ENCODE results near the gene PCDH17. TPM values are rescaled to one million over a fixed set of nuclear protein-coding genes. Genes with fewer than 3 reads are reported as not detected.

The PCDH17 gene
- total and polyA plus RNA-seq, 2 of the 8 experiments (the other 6 are each of a cell fraction or from before 2014, with no cell fraction given), result 0.20 to 0.60 TPM

DNA sequence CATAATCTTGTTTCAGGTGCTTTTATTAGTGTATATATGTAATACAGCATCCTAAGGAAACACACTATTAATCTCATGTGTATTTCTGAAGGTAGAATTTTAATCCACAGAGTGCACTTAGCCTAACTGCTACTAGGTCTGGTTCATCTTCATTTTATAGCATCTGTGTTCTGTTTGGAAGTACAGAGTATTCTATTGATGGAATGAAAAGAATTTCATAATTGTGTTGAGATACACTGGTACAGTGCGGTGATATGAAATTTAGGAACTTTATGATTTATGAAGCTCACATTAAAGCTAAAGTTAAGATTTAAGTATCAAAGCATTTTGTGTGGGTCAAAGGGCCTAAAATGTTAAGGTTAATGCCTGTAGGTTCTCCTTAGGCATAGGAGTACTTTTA, 6.0 kb downstream of the PCDH17 start:
- POLR2A ChIA-PET (ENCODE audit: partially characterized antibody), result no interaction called here
- Histone ChIP-seq H2AFZ (ENCODE audit: low read length) (no peak overlapping the region), H3K27me3 (replicated peaks in 1 of 4; ENCODE audit: control insufficient read depth in 3 of 4, extremely low read depth in 1 of 4, insufficient read depth in 3 of 4, low read length in 3 of 4) (peaks cover 10 to 24% (median 21%) of the 10 kb centered on the region in 4 experiments)

More for the DNA sequence above, 6.0 kb downstream of the PCDH17 start:
- Histone ChIP-seq H3K4ac (replicated peaks; ENCODE audit: insufficient read length, low read depth, low read length) (no peak overlapping the region), H3K79me2 (ENCODE audit: control insufficient read depth in 1 of 2, insufficient read depth in 2 of 2, low read length in 2 of 2) (no peaks in the 10 kb centered on the region), H3K9me3 (ENCODE audit: insufficient read depth in 2 of 2, low read depth in 1 of 2, low read length in 1 of 2) (peaks cover 0 to 10% of the 10 kb centered on the region in 2 experiments; a peak in 1 of 4 replicates), H3K4me2 (ENCODE audit: insufficient read depth in 1 of 2, low read depth in 2 of 2, low read length in 2 of 2) (no peak overlapping the region), H2BK5ac (ENCODE audit: low read depth, low read length) (no peak overlapping the region), H2AK5ac (ENCODE audit: low read depth, low read length) (no peak overlapping the region), H4K20me1 (replicated peaks in 1 of 2; ENCODE audit: control insufficient read depth in 1 of 2, insufficient read depth in 2 of 2, low read length in 2 of 2) (peaks cover 0 to 3% of the 10 kb centered on the region in 2 experiments), H2BK15ac (ENCODE audit: low read length) (no peak overlapping the region), H3K36me3 (ENCODE audit: control insufficient read depth in 2 of 4, insufficient read depth in 4 of 4, low read length in 3 of 4) (peaks cover 0 to 5% (median 0%) of the 10 kb centered on the region in 4 experiments; a peak in 1 of 8 replicates), H2BK120ac (replicated peaks; ENCODE audit: low read depth, low read length) (no peak overlapping the region), H3K18ac (ENCODE audit: extremely low read depth, low read length) (no peak overlapping the region), H3K56ac (replicated peaks; ENCODE audit: insufficient read length, low read depth, low read length) (no peak overlapping the region), H4K91ac (replicated peaks; ENCODE audit: insufficient read length, low read length) (no peak overlapping the region), H3K4me3 (ENCODE audit: extremely low read depth in 1 of 4, insufficient read depth in 2 of 4, low read depth in 3 of 4, low read length in 4 of 4) (no peak overlapping the region), H4K8ac (ENCODE audit: extremely low read depth, insufficient read depth, low read length) (no peak overlapping the region), H4K5ac (ENCODE audit: insufficient read length, low read depth, low read length) (no peak overlapping the region), H3K9ac (replicated peaks in 1 of 4; ENCODE audit: extremely low read depth in 1 of 4, low read depth in 3 of 4, low read length in 3 of 4) (no peak overlapping the region), H3K79me1 (ENCODE audit: low read depth, low read length) (no peaks in the 10 kb centered on the region), H3K4me1 (replicated peaks in 1 of 4; ENCODE audit: control insufficient read depth in 3 of 4, insufficient read depth in 4 of 4, low read length in 3 of 4) (peaks cover 0 to 8% (median 3%) of the 10 kb centered on the region in 4 experiments; a peak in 4 of 7 replicates), H3K27ac (ENCODE audit: low read depth, low read length) (no peak overlapping the region), H2BK20ac (ENCODE audit: low read length) (no peak overlapping the region), H3K23me2 (ENCODE audit: low read depth, low read length) (peaks cover 20% of the 10 kb centered on the region), H3K14ac (ENCODE audit: insufficient read length) (no peak overlapping the region), H2BK12ac (ENCODE audit: low read depth, low read length) (no peak overlapping the region), H3K23ac (ENCODE audit: insufficient read length) (no peak overlapping the region)
- CTCF ChIA-PET (ENCODE audit: partially characterized antibody), result no interaction called here
- DNase-seq (ENCODE audit: low read depth in 1 of 2, low spot score in 2 of 2), result no peak
- 96% methylated on average over 1 of the region's 1 CpG; no CpG with 5 or more reads in 1 of the 2 experiments for WGBS, 2 experiments (ENCODE audit: extremely low coverage in 1 of 2, insufficient coverage in 1 of 2, insufficient read length in 1 of 2, insufficient replicate concordance in 2 of 2, low coverage in 1 of 2, low lambda C conversion rate in 2 of 2, missing lambda C conversion rate in 1 of 2)
- FAIRE-seq, result no peak
- no peak for TF ChIP-seq SIN3A (conservative IDR thresholded peaks at IDR 0.05 in 1 of 2, IDR thresholded peaks at IDR 0.05 in 1 of 2; ENCODE audit: low read depth in 1 of 2, low read length in 2 of 2)
- no peak for TF ChIP-seq KDM5A (IDR thresholded peaks at IDR 0.05; ENCODE audit: low read length)
- no peak for TF ChIP-seq PHF8 (conservative IDR thresholded peaks at IDR 0.05; ENCODE audit: low read depth, low read length)
- no peak for TF ChIP-seq KDM4A (IDR thresholded peaks at IDR 0.05; ENCODE audit: low read depth, low read length, severe bottlenecking)
- no peak for TF ChIP-seq KDM1A (IDR thresholded peaks at IDR 0.05; ENCODE audit: borderline replicate concordance, low read length)
- no peak for TF ChIP-seq JUND (IDR thresholded peaks at IDR 0.05; ENCODE audit: low read length)
- TF ChIP-seq YY1 (IDR thresholded peaks at IDR 0.05; ENCODE audit: low read depth, low read length), result no peak

Data from H1 (cell line).